Retinal pigment epithelial cell (primary cell): ENCODE measurements around the gene NEXN.

ENCODE experiments used
- DNase-seq: peaks from one replicate; pipeline ENCODE4 v3.0.0-alpha.2; 2010; ENCODE audit warnings: low read depth
- H3K4me3 ChIP-seq: 2 replicates; pipeline ENCODE4 v1.5.1; 2011; ENCODE audit warnings: mild to moderate bottlenecking, low read length, control low read depth, moderate library complexity
- TF ChIP-seq, protein P1 (sequence below): conservative IDR thresholded peaks from 2 replicates; pipeline ENCODE4 v1.5.1; 2011; ENCODE audit warnings: low read depth, low read length, control low read depth, inconsistent platforms

NEXN gene

GRCh38 chr1:77926561-77927357 lies 38.3 kb downstream of the NEXN start:
- H3K4me3 ChIP-seq: no peak overlapping the region
- DNase-seq: no peak
- TF ChIP-seq, protein P1, sequence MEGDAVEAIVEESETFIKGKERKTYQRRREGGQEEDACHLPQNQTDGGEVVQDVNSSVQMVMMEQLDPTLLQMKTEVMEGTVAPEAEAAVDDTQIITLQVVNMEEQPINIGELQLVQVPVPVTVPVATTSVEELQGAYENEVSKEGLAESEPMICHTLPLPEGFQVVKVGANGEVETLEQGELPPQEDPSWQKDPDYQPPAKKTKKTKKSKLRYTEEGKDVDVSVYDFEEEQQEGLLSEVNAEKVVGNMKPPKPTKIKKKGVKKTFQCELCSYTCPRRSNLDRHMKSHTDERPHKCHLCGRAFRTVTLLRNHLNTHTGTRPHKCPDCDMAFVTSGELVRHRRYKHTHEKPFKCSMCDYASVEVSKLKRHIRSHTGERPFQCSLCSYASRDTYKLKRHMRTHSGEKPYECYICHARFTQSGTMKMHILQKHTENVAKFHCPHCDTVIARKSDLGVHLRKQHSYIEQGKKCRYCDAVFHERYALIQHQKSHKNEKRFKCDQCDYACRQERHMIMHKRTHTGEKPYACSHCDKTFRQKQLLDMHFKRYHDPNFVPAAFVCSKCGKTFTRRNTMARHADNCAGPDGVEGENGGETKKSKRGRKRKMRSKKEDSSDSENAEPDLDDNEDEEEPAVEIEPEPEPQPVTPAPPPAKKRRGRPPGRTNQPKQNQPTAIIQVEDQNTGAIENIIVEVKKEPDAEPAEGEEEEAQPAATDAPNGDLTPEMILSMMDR: no peak

DNA sequence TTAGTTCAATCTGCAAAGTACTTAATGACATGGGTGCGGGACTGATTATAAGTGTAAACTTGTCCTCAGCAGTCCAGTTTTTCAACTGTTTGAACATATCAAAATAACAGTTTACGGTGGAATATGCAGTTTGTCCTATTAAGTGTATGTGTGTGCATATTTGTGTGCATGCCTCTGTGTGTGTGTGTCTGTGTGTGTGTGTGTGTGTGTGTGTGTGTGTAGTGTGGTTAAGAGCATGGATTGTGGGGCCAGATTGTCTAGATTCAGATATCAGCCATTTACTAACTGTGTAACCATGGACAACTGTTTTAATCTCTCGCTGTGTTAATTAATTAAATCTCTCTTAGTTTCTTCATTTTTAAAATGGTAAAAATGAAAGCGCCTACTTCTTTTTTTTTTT lies 39.0 kb downstream of the NEXN start:
- no peak for DNase-seq
- no peak overlapping the region for H3K4me3 ChIP-seq
- TF ChIP-seq, protein P1: no peak

GRCh38 chr1:77929806-77930205 lies 41.4 kb downstream of the NEXN start:
- TF ChIP-seq, protein P1: no peak
- no peak overlapping the region for H3K4me3 ChIP-seq
- no peak for DNase-seq

DNA sequence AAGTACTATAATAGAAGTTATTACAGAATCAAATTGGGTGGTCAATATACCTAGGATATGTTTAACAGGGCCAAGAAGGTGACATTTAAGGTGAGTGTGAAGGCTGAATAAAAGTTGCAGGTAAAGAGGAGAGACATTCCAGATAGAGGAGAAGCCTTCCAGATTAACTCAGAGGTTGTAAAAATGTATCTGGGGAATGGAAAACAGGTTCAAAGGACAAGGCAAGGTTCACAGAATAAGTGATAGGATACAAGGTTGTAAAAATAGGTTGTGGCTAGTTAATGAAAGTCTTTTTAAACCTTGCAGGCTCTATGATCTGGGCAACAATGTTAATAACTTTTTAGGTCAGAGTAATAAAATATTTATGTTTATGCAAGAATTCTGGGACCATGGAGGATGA lies 50.2 kb downstream of the NEXN start:
- TF ChIP-seq, protein P1: no peak
- no peak overlapping the region for H3K4me3 ChIP-seq
- DNase-seq: no peak

GRCh38 chr1:77940921-77941570 lies 52.6 kb downstream of the NEXN start:
- no peak for DNase-seq
- TF ChIP-seq, protein P1: no peak
- H3K4me3 ChIP-seq: no peak overlapping the region

DNA sequence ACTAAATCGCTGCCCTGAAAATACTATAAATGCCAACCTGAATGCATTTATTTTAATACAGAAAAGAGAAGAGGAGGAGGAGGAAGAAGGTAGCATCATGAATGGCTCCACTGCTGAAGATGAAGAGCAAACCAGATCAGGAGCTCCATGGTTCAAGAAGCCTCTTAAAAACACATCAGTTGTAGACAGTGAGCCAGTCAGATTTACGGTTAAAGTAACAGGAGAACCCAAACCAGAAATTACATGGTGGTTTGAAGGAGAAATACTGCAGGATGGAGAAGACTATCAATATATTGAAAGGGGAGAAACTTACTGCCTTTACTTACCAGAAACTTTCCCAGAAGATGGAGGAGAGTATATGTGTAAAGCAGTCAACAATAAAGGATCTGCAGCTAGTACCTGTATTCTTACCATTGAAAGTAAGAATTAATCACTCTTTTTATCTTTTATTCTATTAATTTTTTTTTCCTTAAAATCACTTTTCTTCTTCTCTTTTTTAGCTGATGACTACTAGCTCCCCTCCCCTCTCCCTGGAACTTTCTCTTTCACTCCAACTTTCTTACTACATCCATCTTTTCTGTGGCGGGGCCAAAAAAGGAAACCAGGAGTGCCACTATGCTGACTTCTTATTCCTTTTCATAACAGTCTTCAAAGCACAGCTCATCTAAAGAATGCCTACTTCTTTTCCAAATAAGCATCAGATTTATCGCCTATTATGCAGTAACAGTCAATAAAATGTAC lies 54.1 kb downstream of the NEXN start:
- H3K4me3 ChIP-seq: no peak overlapping the region
- no peak for DNase-seq
- TF ChIP-seq, protein P1: no peak
